CD8-positive, alpha-beta memory T cell (primary cell): ENCODE measurements around the gene DNAJC18. TPM values are rescaled to one million over a fixed set of nuclear protein-coding genes. Genes with fewer than 3 reads are reported as not detected.
A peak's percentile ranks its signal among the peaks of the same experiment; 100 is the strongest.

Experiments used
- CTCF ChIA-PET: fragments of 350-600 bp; sonication (Branson Sonifier 250); formaldehyde crosslinking; loops from one replicate; lab custom pipeline; 2021; ENCODE audit warnings: antibody characterized with exemption; lab: Charles Lee
- POLR2A ChIA-PET: fragments of 350-600 bp; sonication (Branson Sonifier 250); formaldehyde crosslinking; loops from one replicate; lab custom pipeline; 2021; ENCODE audit warnings: antibody characterized with exemption; lab: Charles Lee
- DNase-seq, 5 donors: peaks; one replicate each; pipeline versions ENCODE4 v3.0.0 to v3.0.0-alpha.2; 2020 to 2022; ENCODE audit warnings: mixed read lengths in 1 of 5
- H3K27ac ChIP-seq: one replicate; pipeline ENCODE4 v1.7.0; 2013; ENCODE audit warnings: low read depth, mild to moderate bottlenecking, low read length, moderate library complexity
- H3K27me3 ChIP-seq: 2 replicates; pipeline ENCODE4 v1.7.0; 2013; ENCODE audit warnings: low read length, mild to moderate bottlenecking; ENCODE audit not compliant: insufficient read depth, poor library complexity, severe bottlenecking
- H3K36me3 ChIP-seq: 2 replicates; pipeline ENCODE4 v1.7.0; 2013; ENCODE audit warnings: mild to moderate bottlenecking, low read length, moderate library complexity; ENCODE audit not compliant: insufficient read depth
- H3K4me1 ChIP-seq: 2 replicates; pipeline ENCODE4 v1.7.0; 2013; ENCODE audit warnings: mild to moderate bottlenecking, low read length, moderate library complexity; ENCODE audit not compliant: insufficient read depth
- H3K4me3 ChIP-seq: 2 replicates; pipeline ENCODE4 v1.7.0; 2013; ENCODE audit warnings: mild to moderate bottlenecking, low read length
- H3K9me3 ChIP-seq: 2 replicates; pipeline ENCODE4 v1.7.0; 2013; ENCODE audit warnings: mild to moderate bottlenecking, low read length
- H3K27ac Mint-ChIP-seq, 8 donors: one replicate each; pipeline ENCODE4 v1.8.0; 2020 to 2021; ENCODE audit warnings: mixed read lengths in 8 of 8, mild to moderate bottlenecking in 6 of 8, inconsistent platforms in 3 of 8, moderate library complexity in 3 of 8
- H3K27me3 Mint-ChIP-seq, 2 donors: one replicate each; pipeline ENCODE4 v1.8.0; 2020 to 2021; ENCODE audit warnings: mixed read lengths in 2 of 2, mild to moderate bottlenecking in 1 of 2, moderate library complexity in 1 of 2
- H3K36me3 Mint-ChIP-seq, 3 donors: one replicate each; pipeline ENCODE4 v1.8.0; 2020 to 2021; ENCODE audit warnings: mixed read lengths in 3 of 3, inconsistent platforms in 1 of 3, mild to moderate bottlenecking in 1 of 3
- H3K4me1 Mint-ChIP-seq, 3 donors: one replicate each; pipeline ENCODE4 v1.8.0; 2020 to 2021; ENCODE audit warnings: mixed read lengths in 3 of 3, inconsistent platforms in 1 of 3, mild to moderate bottlenecking in 1 of 3
- H3K4me3 Mint-ChIP-seq, 7 donors: one replicate each; pipeline ENCODE4 v1.8.0; 2020 to 2021; ENCODE audit warnings: mixed read lengths in 7 of 7, mild to moderate bottlenecking in 6 of 7, moderate library complexity in 4 of 7, inconsistent platforms in 2 of 7
- H3K9me3 Mint-ChIP-seq, 5 donors: one replicate each; pipeline ENCODE4 v1.8.0; 2020 to 2022; ENCODE audit warnings: mixed read lengths in 5 of 5, mild to moderate bottlenecking in 3 of 5, moderate library complexity in 2 of 5, inconsistent platforms in 1 of 5
- polyA plus RNA-seq: library from polyadenylated mRNA; unstranded; fragments of 300-500 nt; fragmentation: Illumina TruSeq; gene quantifications from one replicate; pipeline ENCODE4 v1.2.3, GENCODE V29; 2021
- total RNA-seq, 2 experiments: library from RNA; stranded (reverse); gene quantifications; one replicate each; pipeline ENCODE4 v1.2.3, GENCODE V29; 2021

Gene DNAJC18
- total and polyA plus RNA-seq, 3 experiments from 2014 or later, result 10.2 to 25.7 (median 25.3) TPM

GRCh38 chr5:139422307-139422893 is 16.9 kb downstream of the DNAJC18 start:
- Mint-ChIP-seq H3K4me1 (peaks cover 3 to 6% (median 4%) of the 10 kb centered on the region in 3 donors), H3K9me3 (no peaks in the 10 kb centered on the region), H3K4me3 (no peak overlapping the region), H3K36me3 (peaks cover 8 to 48% (median 20%) of the 10 kb centered on the region in 3 donors), H3K27ac (peak overlapping the region in 5 of 8 donors; percentile 44 to 82 (median 56)), H3K27me3 (peaks cover 0 to 2% of the 10 kb centered on the region in 2 donors)
- POLR2A ChIA-PET, result interaction anchor here (0.7 to 1.1 kb wide), 5 partner anchors 17 to 95 kb away, joined by 3 to 4 read pairs (median 3); partner anchors contain the start of gene DNAJC18
- Histone ChIP-seq H3K4me1 (no peaks in the 10 kb centered on the region), H3K36me3 (no peaks in the 10 kb centered on the region), H3K4me3 (no peak overlapping the region), H3K27ac (no peak overlapping the region), H3K27me3 (no peaks in the 10 kb centered on the region), H3K9me3 (no peaks in the 10 kb centered on the region)
- CTCF ChIA-PET, result interaction anchor here (0.6 to 16.6 kb wide), 40 partner anchors 9 to 268 kb away, joined by 3 to 414 read pairs (median 4); partner anchors contain the start of genes DNAJC18, SMIM33 and STING1
- peak; percentile 6 to 73 (median 66) for DNase-seq

GRCh38 chr5:139419226-139420192 is 19.8 kb downstream of the DNAJC18 start:
- H3K9me3 Mint-ChIP-seq, result no peaks in the 10 kb centered on the region
- peaks cover 0 to 2% of the 10 kb centered on the region in 2 donors for H3K27me3 Mint-ChIP-seq
- POLR2A ChIA-PET, result no interaction called here
- H3K4me1 Mint-ChIP-seq, result peaks cover 3 to 6% (median 4%) of the 10 kb centered on the region in 3 donors
- no peak overlapping the region for H3K4me3 Mint-ChIP-seq
- H3K36me3 ChIP-seq, result no peaks in the 10 kb centered on the region
- CTCF ChIA-PET, result interaction anchor here (0.7 to 16.6 kb wide), 10 partner anchors 9 to 270 kb away, joined by 3 to 414 read pairs (median 4); partner anchors contain the start of genes SPATA24, STING1 and UBE2D2
- no peaks in the 10 kb centered on the region for H3K9me3 ChIP-seq
- H3K27me3 ChIP-seq, result no peaks in the 10 kb centered on the region
- no peak overlapping the region for H3K4me3 ChIP-seq
- no peak for DNase-seq
- H3K36me3 Mint-ChIP-seq, result peaks cover 8 to 36% (median 17%) of the 10 kb centered on the region in 3 donors
- H3K27ac Mint-ChIP-seq, result peak overlapping the region in 1 of 8 donors; percentile 16
- H3K4me1 ChIP-seq, result peaks cover 6% of the 10 kb centered on the region
- no peak overlapping the region for H3K27ac ChIP-seq

GRCh38 chr5:139418793-139419192 is 20.5 kb downstream of the DNAJC18 start:
- peaks cover 3 to 6% (median 4%) of the 10 kb centered on the region in 3 donors for H3K4me1 Mint-ChIP-seq
- Histone ChIP-seq H3K27ac (no peak overlapping the region), H3K9me3 (no peaks in the 10 kb centered on the region), H3K36me3 (no peaks in the 10 kb centered on the region), H3K27me3 (no peaks in the 10 kb centered on the region), H3K4me3 (no peak overlapping the region), H3K4me1 (peaks cover 11% of the 10 kb centered on the region)
- DNase-seq, result no peak
- ChIA-PET POLR2A (no interaction called here), CTCF (interaction anchor here (1.1 to 16.6 kb wide), 6 partner anchors 9 to 149 kb away, joined by 3 to 414 read pairs (median 4); partner anchors contain the start of gene UBE2D2)
- no peak overlapping the region for H3K27ac Mint-ChIP-seq
- H3K9me3 Mint-ChIP-seq, result no peaks in the 10 kb centered on the region
- peaks cover 8 to 32% (median 17%) of the 10 kb centered on the region in 3 donors for H3K36me3 Mint-ChIP-seq
- no peak overlapping the region for H3K4me3 Mint-ChIP-seq
- peaks cover 0 to 2% of the 10 kb centered on the region in 2 donors for H3K27me3 Mint-ChIP-seq

GRCh38 chr5:139417214-139417613 is 22.1 kb downstream of the DNAJC18 start:
- peaks cover 0 to 2% of the 10 kb centered on the region in 2 donors for H3K27me3 Mint-ChIP-seq
- H3K36me3 Mint-ChIP-seq, result peaks cover 5 to 32% (median 19%) of the 10 kb centered on the region in 3 donors
- ChIA-PET POLR2A (no interaction called here), CTCF (interaction anchor here (1.4 to 16.6 kb wide), 2 partner anchors 15 to 100 kb away, joined by 4 to 414 read pairs; no protein-coding TSS in a partner anchor)
- no peaks in the 10 kb centered on the region for H3K36me3 ChIP-seq
- H3K4me3 Mint-ChIP-seq, result no peak overlapping the region
- peaks cover 11% of the 10 kb centered on the region for H3K4me1 ChIP-seq
- H3K4me1 Mint-ChIP-seq, result peaks cover 0 to 2% (median under 1%) of the 10 kb centered on the region in 3 donors
- H3K27ac Mint-ChIP-seq, result no peak overlapping the region
- no peak for DNase-seq
- H3K27ac ChIP-seq, result no peak overlapping the region
- no peaks in the 10 kb centered on the region for H3K27me3 ChIP-seq
- H3K4me3 ChIP-seq, result no peak overlapping the region
- no peaks in the 10 kb centered on the region for H3K9me3 ChIP-seq
- no peaks in the 10 kb centered on the region for H3K9me3 Mint-ChIP-seq

- H3K9me3 ChIP-seq, result no peaks in the 10 kb centered on the region
- H3K27me3 ChIP-seq, result no peaks in the 10 kb centered on the region
- Mint-ChIP-seq H3K4me1 (no peaks in the 10 kb centered on the region), H3K27me3 (peaks cover 0 to 2% of the 10 kb centered on the region in 2 donors), H3K4me3 (no peak overlapping the region), H3K9me3 (no peaks in the 10 kb centered on the region), H3K27ac (no peak overlapping the region), H3K36me3 (peaks cover 3 to 32% (median 18%) of the 10 kb centered on the region in 3 donors)
- ChIA-PET POLR2A (no interaction called here), CTCF (interaction anchor here (16.6 kb wide), 1 partner anchor 100 kb away, joined by 414 read pairs; no protein-coding TSS in a partner anchor)
- H3K4me3 ChIP-seq, result no peak overlapping the region
- no peak overlapping the region for H3K27ac ChIP-seq
- DNase-seq, result no peak
- peaks cover 11% of the 10 kb centered on the region for H3K4me1 ChIP-seq
- H3K36me3 ChIP-seq, result no peaks in the 10 kb centered on the region
These were observed 22.7 kb downstream of the DNAJC18 start for GRCh38 chr5:139416651-139417050.

- no peaks in the 10 kb centered on the region for H3K27me3 ChIP-seq
- Mint-ChIP-seq H3K27me3 (peaks cover 0 to 2% of the 10 kb centered on the region in 2 donors), H3K4me1 (no peaks in the 10 kb centered on the region), H3K9me3 (no peaks in the 10 kb centered on the region), H3K27ac (no peak overlapping the region), H3K36me3 (peaks cover 3 to 30% (median 20%) of the 10 kb centered on the region in 3 donors), H3K4me3 (no peak overlapping the region)
- DNase-seq, result no peak
- H3K27ac ChIP-seq, result no peak overlapping the region
- no peaks in the 10 kb centered on the region for H3K9me3 ChIP-seq
- ChIA-PET POLR2A (no interaction called here), CTCF (interaction anchor here (16.6 kb wide), 1 partner anchor 101 kb away, joined by 414 read pairs; no protein-coding TSS in a partner anchor)
- H3K4me1 ChIP-seq, result peaks cover 11% of the 10 kb centered on the region
- no peak overlapping the region for H3K4me3 ChIP-seq
- H3K36me3 ChIP-seq, result no peaks in the 10 kb centered on the region
These were observed 23.5 kb downstream of the DNAJC18 start for GRCh38 chr5:139415869-139416268.

- Histone ChIP-seq H3K9me3 (no peaks in the 10 kb centered on the region), H3K27me3 (no peaks in the 10 kb centered on the region), H3K4me3 (no peak overlapping the region), H3K4me1 (peaks cover 11% of the 10 kb centered on the region), H3K36me3 (no peaks in the 10 kb centered on the region), H3K27ac (no peak overlapping the region)
- ChIA-PET POLR2A (no interaction called here), CTCF (interaction anchor here (16.6 kb wide), 1 partner anchor 102 kb away, joined by 414 read pairs; no protein-coding TSS in a partner anchor)
- no peak overlapping the region for H3K4me3 Mint-ChIP-seq
- H3K9me3 Mint-ChIP-seq, result no peaks in the 10 kb centered on the region
- peaks cover 0 to 27% (median 19%) of the 10 kb centered on the region in 3 donors for H3K36me3 Mint-ChIP-seq
- H3K27me3 Mint-ChIP-seq, result peaks cover 0 to 2% of the 10 kb centered on the region in 2 donors
- no peak for DNase-seq
- H3K27ac Mint-ChIP-seq, result no peak overlapping the region
- no peaks in the 10 kb centered on the region for H3K4me1 Mint-ChIP-seq
These were observed 24.0 kb downstream of the DNAJC18 start for GRCh38 chr5:139415221-139415861.
